Esophagus mucosa (tissue), 1 donor: ENCODE results near the gene AOPEP. TPM values are rescaled to one million over a fixed set of nuclear protein-coding genes. Genes with fewer than 3 reads are reported as not detected.
A peak's percentile ranks its signal among the peaks of the same experiment; 100 is the strongest.

ENCODE experiments used
- ATAC-seq: fragments of 200-7000 bp; cut with Tn5 transposase; one replicate; pipeline ENCODE4 v1.9.1; 2020
- total RNA-seq: library from RNA; stranded (reverse); gene quantifications from one replicate; pipeline ENCODE4 v1.2.4, GENCODE V29; 2023
- donor health status: DM: yes; HTN: yes; CAD: no.

AOPEP gene
- total RNA-seq, 1 donor from 2014 or later: 113 TPM

- ATAC-seq: no peak
These were observed 124.3 kb downstream of the AOPEP start for GRCh38 chr9:94850540-94851434.

- peak; percentile 66 for ATAC-seq
These were observed 125.0 kb downstream of the AOPEP start for GRCh38 chr9:94851467-94851866.

GRCh38 chr9:94851892-94852291 is 125.4 kb downstream of the AOPEP start:
- ATAC-seq: no peak

- ATAC-seq: no peak
These were observed 125.9 kb downstream of the AOPEP start for GRCh38 chr9:94852373-94852772.

- ATAC-seq: no peak
These were observed 127.4 kb downstream of the AOPEP start for GRCh38 chr9:94853887-94854286.

- peak; percentile 93 for ATAC-seq
These were observed 129.4 kb downstream of the AOPEP start for GRCh38 chr9:94855903-94856302.

- ATAC-seq: no peak
These were observed 131.3 kb downstream of the AOPEP start for GRCh38 chr9:94857791-94858190.

- ATAC-seq: no peak
These were observed 132.7 kb downstream of the AOPEP start for GRCh38 chr9:94859226-94859625.

GRCh38 chr9:94859891-94860290 is 133.4 kb downstream of the AOPEP start:
- peak; percentile 41 for ATAC-seq

GRCh38 chr9:94860678-94861588 is 134.4 kb downstream of the AOPEP start:
- peak; percentile 59 for ATAC-seq

GRCh38 chr9:94861589-94862272 is 135.2 kb downstream of the AOPEP start:
- no peak for ATAC-seq

- no peak for ATAC-seq
These were observed 137.7 kb downstream of the AOPEP start for GRCh38 chr9:94864196-94864595.

GRCh38 chr9:94864862-94865509 is 138.5 kb downstream of the AOPEP start:
- ATAC-seq: no peak

GRCh38 chr9:94865582-94866452 is 139.3 kb downstream of the AOPEP start:
- no peak for ATAC-seq

GRCh38 chr9:94866770-94867169 is 140.3 kb downstream of the AOPEP start:
- ATAC-seq: no peak

GRCh38 chr9:94867281-94867841 is 140.9 kb downstream of the AOPEP start:
- peak; percentile 81 for ATAC-seq

GRCh38 chr9:94867842-94868312 is 141.4 kb downstream of the AOPEP start:
- peak; percentile 32 for ATAC-seq

- ATAC-seq: no peak
These were observed 142.0 kb downstream of the AOPEP start for GRCh38 chr9:94868464-94868863.

- ATAC-seq: no peak
These were observed 142.9 kb downstream of the AOPEP start for GRCh38 chr9:94869415-94869843.

- ATAC-seq: no peak
These were observed 143.9 kb downstream of the AOPEP start for GRCh38 chr9:94870465-94870792.
